Measurements from ENCODE around the gene KCNJ1. TPM values are rescaled to one million over a fixed set of nuclear protein-coding genes. Genes with fewer than 3 reads are reported as not detected.

KCNJ1 gene
- polyA plus RNA-seq, 1 donor = 0.30 TPM

Other genes with a start within 250 kb of the KCNJ1 start
- gene FLI1, start 173.2 kb downstream of the KCNJ1 start, polyA plus RNA-seq (ENCODE audit: insufficient read length) = 13.9 TPM
- 0.81 TPM for gene KCNJ5, start 24.1 kb upstream of the KCNJ1 start, polyA plus RNA-seq (ENCODE audit: insufficient read length)
- gene TP53AIP1, start 75.6 kb upstream of the KCNJ1 start, polyA plus RNA-seq (ENCODE audit: insufficient read length) = 0.10 TPM

Data from forelimb muscle (tissue), 1 donor.